GM10266 (cell line): ENCODE measurements around the gene FTO.

ENCODE experiments used
- DNase-seq: peaks from one replicate; pipeline ENCODE4 v3.0.0; 2012; ENCODE audit errors: extremely low spot score
- TF ChIP-seq, protein P1 (sequence below): IDR thresholded peaks from 2 replicates; pipeline ENCODE4 v1.5.1; 2012; ENCODE audit warnings: mild to moderate bottlenecking, low read depth; ENCODE audit not compliant: control insufficient read depth, insufficient read depth; ENCODE audit errors: missing control alignments

Gene FTO

DNA sequence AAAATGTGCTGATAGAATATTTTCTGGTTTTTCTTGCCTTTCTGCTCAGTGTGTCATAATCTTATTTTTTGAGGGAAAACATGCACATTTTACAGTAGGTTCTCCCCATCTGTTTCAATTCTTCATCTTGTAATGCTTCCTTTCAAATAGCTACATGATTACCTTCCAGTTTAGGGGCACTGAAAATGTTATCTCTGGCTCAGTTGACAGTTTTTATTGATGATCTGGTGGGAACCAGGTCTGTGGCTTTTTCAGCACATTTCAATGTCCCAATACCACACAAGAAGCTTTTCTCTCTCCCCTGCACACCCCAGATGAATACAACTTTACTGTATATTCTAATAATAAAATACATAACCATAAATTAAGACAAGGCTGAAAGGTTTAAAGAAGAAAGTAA lies 36.5 kb downstream of the FTO start:
- TF ChIP-seq, protein P1, sequence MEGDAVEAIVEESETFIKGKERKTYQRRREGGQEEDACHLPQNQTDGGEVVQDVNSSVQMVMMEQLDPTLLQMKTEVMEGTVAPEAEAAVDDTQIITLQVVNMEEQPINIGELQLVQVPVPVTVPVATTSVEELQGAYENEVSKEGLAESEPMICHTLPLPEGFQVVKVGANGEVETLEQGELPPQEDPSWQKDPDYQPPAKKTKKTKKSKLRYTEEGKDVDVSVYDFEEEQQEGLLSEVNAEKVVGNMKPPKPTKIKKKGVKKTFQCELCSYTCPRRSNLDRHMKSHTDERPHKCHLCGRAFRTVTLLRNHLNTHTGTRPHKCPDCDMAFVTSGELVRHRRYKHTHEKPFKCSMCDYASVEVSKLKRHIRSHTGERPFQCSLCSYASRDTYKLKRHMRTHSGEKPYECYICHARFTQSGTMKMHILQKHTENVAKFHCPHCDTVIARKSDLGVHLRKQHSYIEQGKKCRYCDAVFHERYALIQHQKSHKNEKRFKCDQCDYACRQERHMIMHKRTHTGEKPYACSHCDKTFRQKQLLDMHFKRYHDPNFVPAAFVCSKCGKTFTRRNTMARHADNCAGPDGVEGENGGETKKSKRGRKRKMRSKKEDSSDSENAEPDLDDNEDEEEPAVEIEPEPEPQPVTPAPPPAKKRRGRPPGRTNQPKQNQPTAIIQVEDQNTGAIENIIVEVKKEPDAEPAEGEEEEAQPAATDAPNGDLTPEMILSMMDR, result no peak
- DNase-seq, result no peak

- DNase-seq, result no peak
- TF ChIP-seq, protein P1, result no peak
Observed at GRCh38 chr16:53740933-53741531, 37.1 kb downstream of the FTO start.

GRCh38 chr16:53741546-53741945 lies 37.6 kb downstream of the FTO start:
- TF ChIP-seq, protein P1, result no peak
- no peak for DNase-seq

DNA sequence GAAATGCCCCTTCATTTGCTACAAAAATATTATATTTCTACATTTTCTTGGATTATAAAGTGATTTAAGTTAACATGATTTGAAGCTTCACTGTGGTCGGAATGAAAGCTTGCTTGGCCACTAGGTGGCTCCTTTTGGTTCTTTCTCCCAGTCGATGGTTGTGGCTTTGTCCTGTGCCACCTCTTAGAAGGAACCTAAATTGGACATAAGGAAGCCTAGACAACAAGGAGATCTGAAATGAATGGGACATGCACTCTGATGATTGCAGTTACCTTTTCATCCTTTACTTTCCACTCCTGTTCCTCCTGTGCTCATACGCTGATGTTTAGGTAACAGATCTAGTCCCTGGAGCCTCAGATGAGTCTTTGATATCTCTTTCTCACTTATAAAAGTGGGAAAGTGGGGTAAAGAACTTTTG lies 39.2 kb downstream of the FTO start:
- TF ChIP-seq, protein P1, result peak; percentile 52
- no peak for DNase-seq

DNA sequence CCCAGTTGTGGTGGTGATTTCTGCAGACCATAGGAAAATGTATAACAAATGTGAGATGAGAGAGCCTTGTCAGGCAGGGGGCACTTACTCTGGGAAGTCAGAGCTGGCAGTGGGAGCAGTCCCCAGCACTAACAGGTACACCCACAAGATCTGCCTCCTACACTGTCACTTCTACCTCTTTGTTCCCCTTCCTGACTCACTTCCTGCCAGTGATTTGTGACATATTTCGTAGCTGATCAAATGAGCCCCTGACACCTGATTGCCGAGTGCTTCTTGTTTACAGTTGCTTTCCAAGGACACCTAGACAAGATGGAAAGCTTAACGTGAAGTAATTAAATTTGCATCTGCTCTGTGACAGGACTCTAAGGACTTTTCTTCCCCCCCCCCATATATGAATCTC lies 40.5 kb downstream of the FTO start:
- TF ChIP-seq, protein P1, result no peak
- no peak for DNase-seq

GRCh38 chr16:53745086-53745485 lies 41.1 kb downstream of the FTO start:
- TF ChIP-seq, protein P1, result no peak
- DNase-seq, result no peak

DNA sequence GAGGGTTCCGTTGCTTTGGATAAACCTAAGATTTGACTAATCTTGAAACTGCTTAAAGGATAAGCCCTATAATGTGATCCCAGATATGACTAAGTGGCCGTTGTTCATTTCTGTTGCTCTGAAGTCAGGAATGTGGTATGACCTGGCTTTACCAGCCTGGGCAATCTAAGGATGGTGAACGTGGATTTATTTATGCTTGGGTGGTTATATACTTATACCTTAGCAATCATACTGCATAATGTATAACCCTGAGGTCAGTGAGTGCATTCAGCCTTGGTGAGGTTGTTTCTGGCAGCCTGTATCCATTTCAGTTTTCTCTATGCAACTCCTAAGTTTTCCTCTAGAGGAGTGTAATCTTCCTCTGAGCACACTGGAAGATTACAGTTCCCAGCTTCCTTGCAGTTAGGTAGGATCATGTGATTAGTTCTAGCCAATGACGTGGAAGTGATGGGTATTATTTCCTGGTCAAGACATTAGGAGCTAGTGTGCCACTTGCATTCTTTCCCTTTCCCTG lies 41.9 kb downstream of the FTO start:
- TF ChIP-seq, protein P1, result no peak
- no peak for DNase-seq
